ENCODE data around the gene HPCAL1.

Gene HPCAL1

GRCh38 chr2:10306901-10307463 lies 4.3 kb downstream of the HPCAL1 start:
- TF ChIP-seq EGR1 (IDR thresholded peaks at IDR 0.05) (no peak), USF1 (IDR thresholded peaks at IDR 0.05) (no peak), MAX (IDR thresholded peaks at IDR 0.05) (no peak), NFIC (IDR thresholded peaks at IDR 0.05) (no peak), RAD21 (IDR thresholded peaks at IDR 0.05; ENCODE audit: low read depth) (no peak), TEAD4 (IDR thresholded peaks at IDR 0.05) (no peak), FOXM1 (IDR thresholded peaks at IDR 0.05; ENCODE audit: borderline replicate concordance, low read depth) (no peak), TCF12 (IDR thresholded peaks at IDR 0.05; ENCODE audit: low read depth) (no peak), REST (IDR thresholded peaks at IDR 0.05; ENCODE audit: low read depth) (no peak), YY1 (IDR thresholded peaks at IDR 0.05; ENCODE audit: low read depth) (no peak), EP300 (IDR thresholded peaks at IDR 0.05; ENCODE audit: borderline replicate concordance) (no peak), ZBTB7A (IDR thresholded peaks at IDR 0.05; ENCODE audit: low read depth) (no peak)

GRCh38 chr2:10307561-10308156 lies 5.0 kb downstream of the HPCAL1 start:
- no peak for TF ChIP-seq REST (IDR thresholded peaks at IDR 0.05; ENCODE audit: low read depth)
- no peak for TF ChIP-seq CEBPB (IDR thresholded peaks at IDR 0.05)
- TF ChIP-seq TAF1 (IDR thresholded peaks at IDR 0.05; ENCODE audit: low read depth), result no peak
- TF ChIP-seq EP300 (IDR thresholded peaks at IDR 0.05; ENCODE audit: borderline replicate concordance), result no peak

GRCh38 chr2:10308866-10309265 lies 6.2 kb downstream of the HPCAL1 start:
- TF ChIP-seq REST (IDR thresholded peaks at IDR 0.05; ENCODE audit: low read depth), result no peak
- no peak for TF ChIP-seq USF1 (IDR thresholded peaks at IDR 0.05)

GRCh38 chr2:10309286-10309685 lies 6.6 kb downstream of the HPCAL1 start:
- no peak for TF ChIP-seq NFIC (IDR thresholded peaks at IDR 0.05)
- no peak for TF ChIP-seq RAD21 (IDR thresholded peaks at IDR 0.05; ENCODE audit: low read depth)
- no peak for TF ChIP-seq TEAD4 (IDR thresholded peaks at IDR 0.05)
- TF ChIP-seq TAF1 (IDR thresholded peaks at IDR 0.05; ENCODE audit: low read depth), result no peak

GRCh38 chr2:10310309-10310888 lies 7.7 kb downstream of the HPCAL1 start:
- TF ChIP-seq ZBTB7A (IDR thresholded peaks at IDR 0.05; ENCODE audit: low read depth) (no peak), MAX (IDR thresholded peaks at IDR 0.05) (no peak), TCF12 (IDR thresholded peaks at IDR 0.05; ENCODE audit: low read depth) (no peak), RAD21 (IDR thresholded peaks at IDR 0.05; ENCODE audit: low read depth) (no peak), TAF1 (IDR thresholded peaks at IDR 0.05; ENCODE audit: low read depth) (no peak), EGR1 (IDR thresholded peaks at IDR 0.05) (no peak), EP300 (IDR thresholded peaks at IDR 0.05; ENCODE audit: borderline replicate concordance) (no peak), YY1 (IDR thresholded peaks at IDR 0.05; ENCODE audit: low read depth) (no peak), FOXM1 (IDR thresholded peaks at IDR 0.05; ENCODE audit: borderline replicate concordance, low read depth) (no peak), TEAD4 (IDR thresholded peaks at IDR 0.05) (no peak), USF1 (IDR thresholded peaks at IDR 0.05) (no peak), NFIC (IDR thresholded peaks at IDR 0.05) (no peak), CREB1 (IDR thresholded peaks at IDR 0.05; ENCODE audit: low read depth) (no peak)
